HepG2 (cell line): ENCODE measurements around the gene RIPOR1. TPM values are rescaled to one million over a fixed set of nuclear protein-coding genes. Genes with fewer than 3 reads are reported as not detected.

Experiments used
- ATAC-seq: fragments of 200-7000 bp; cut with Tn5 transposase; 3 replicates; pipeline ENCODE4 v1.9.1; 2020; ENCODE audit warnings: mild to moderate bottlenecking, moderate library complexity
- BruUV-seq: library from RNA; stranded (reverse); fragments of 400-500 nt; replicated peaks from 2 replicates; lab custom pipeline; 2021; lab: Mats Ljungman, UMichigan
- CTCF ChIA-PET: fragments of 300-600 bp; formaldehyde crosslinking; extraction: SDS; loops from one replicate; lab custom pipeline; 2021; ENCODE audit warnings: low total read pairs, inconsistent platforms, low intra/inter-chr PET ratio; lab: Yijun Ruan, JAX
- POLR2A ChIA-PET: fragments of 350-600 bp; sonication (Branson Sonifier 250); formaldehyde crosslinking; loops from one replicate; lab custom pipeline; 2020; ENCODE audit warnings: antibody characterized with exemption, inconsistent platforms; lab: Yijun Ruan, JAX
- DNase-seq: peaks from one replicate; pipeline ENCODE4 v3.0.0-alpha.2; 2015; ENCODE audit warnings: low spot score
- FAIRE-seq: peaks from 3 replicates; lab custom pipeline; 2011; peaks lifted over from hg19 to GRCh38; lab: Jason Lieb, UNC
- H2AFZ ChIP-seq: one replicate; pipeline ENCODE4 v1.6.1; 2011; ENCODE audit warnings: low read length, inconsistent platforms
- H3K27ac ChIP-seq: fragments of 300-600 bp; 3 replicates; pipeline ENCODE4 v1.8.0; 2011; ENCODE audit warnings: mixed run types, mild to moderate bottlenecking, mixed read lengths, low read length, inconsistent platforms; ENCODE audit not compliant: insufficient read depth; ENCODE audit errors: extremely low read length
- H3K27me3 ChIP-seq, 2 experiments: fragments of 200-600 bp in 1 of 2; 2 replicates in 1 of 2; 3 replicates in 1 of 2; pipeline versions ENCODE4 v1.6.0 to v1.8.0; 2011; ENCODE audit warnings: low read length in 2 of 2, mild to moderate bottlenecking in 2 of 2, moderate library complexity in 2 of 2, inconsistent platforms in 1 of 2; ENCODE audit not compliant: insufficient read depth in 2 of 2, control insufficient read depth in 1 of 2
- H3K36me3 ChIP-seq, 2 experiments: fragments of 200-600 bp in 1 of 2; replicated peaks in 1 of 2; 2 replicates in 1 of 2; 3 replicates in 1 of 2; pipeline versions ENCODE4 v1.5.1 to v1.8.0; 2011; ENCODE audit warnings: low read length in 2 of 2, inconsistent platforms in 1 of 2; ENCODE audit not compliant: insufficient read depth in 2 of 2, control insufficient read depth in 1 of 2
- H3K4me1 ChIP-seq: 2 replicates; pipeline ENCODE4 v1.5.1; 2012; ENCODE audit warnings: low read length, inconsistent platforms; ENCODE audit not compliant: insufficient read depth
- H3K4me2 ChIP-seq: 2 replicates; pipeline ENCODE4 v1.6.0; 2011; ENCODE audit warnings: low read depth, low read length, inconsistent platforms
- H3K4me3 ChIP-seq, 3 experiments: fragments of 200-600 bp in 1 of 3; sonication (generic), shearing (Covaris generic) in 1 of 3; replicated peaks in 1 of 3; 2 replicates each; pipeline ENCODE4 v1.5.1; 2011 to 2016; ENCODE audit warnings: low read length in 3 of 3, inconsistent platforms in 2 of 3, low read depth in 2 of 3, mild to moderate bottlenecking in 2 of 3, control low read depth in 1 of 3, mixed read lengths in 1 of 3; ENCODE audit not compliant: insufficient read depth in 1 of 3
- H3K79me2 ChIP-seq: one replicate; pipeline ENCODE4 v1.6.1; 2011; ENCODE audit warnings: low read length, inconsistent platforms; ENCODE audit not compliant: insufficient read depth
- H3K9ac ChIP-seq: 2 replicates; pipeline ENCODE4 v1.6.0; 2011; ENCODE audit warnings: mild to moderate bottlenecking, low read depth, low read length, inconsistent platforms; ENCODE audit not compliant: insufficient read depth
- H3K9me3 ChIP-seq: 2 replicates; pipeline ENCODE4 v1.5.1; 2012; ENCODE audit warnings: mild to moderate bottlenecking, low read length
- H4K20me1 ChIP-seq: 2 replicates; pipeline ENCODE4 v1.6.0; 2011; ENCODE audit warnings: inconsistent platforms, mild to moderate bottlenecking, low read length, moderate library complexity; ENCODE audit not compliant: insufficient read depth
- AGO2 ChIP-seq: fragments of 200-400 bp; formaldehyde crosslinking; optimal IDR thresholded peaks from 2 replicates; pipeline ENCODE3; 2017; ENCODE audit warnings: mild to moderate bottlenecking, low read depth, low read length, moderate library complexity
- IRX3 ChIP-seq: sonication (generic); formaldehyde crosslinking; IDR thresholded peaks from 2 replicates; pipeline ENCODE4 v1.8.1; 2023; ENCODE audit warnings: mild to moderate bottlenecking, low read depth, missing genetic modification reagents, borderline replicate concordance
- PBX3 ChIP-seq: sonication (generic); formaldehyde crosslinking; IDR thresholded peaks from 2 replicates; pipeline ENCODE4 v1.8.1; 2023; ENCODE audit warnings: missing genetic modification reagents, inconsistent platforms, borderline replicate concordance
- PHF20 ChIP-seq: sonication (generic); formaldehyde crosslinking; IDR thresholded peaks from 2 replicates; pipeline ENCODE4 v1.5.0; 2020; ENCODE audit warnings: mild to moderate bottlenecking, missing genetic modification reagents
- TBX3 ChIP-seq: fragments of 450-650 bp; IDR thresholded peaks from 2 replicates; pipeline ENCODE4 v1.6.1; 2017; ENCODE audit warnings: antibody characterized with exemption, mild to moderate bottlenecking, inconsistent platforms, borderline replicate concordance
- ZNF501 ChIP-seq: sonication (generic); formaldehyde crosslinking; IDR thresholded peaks from 2 replicates; pipeline ENCODE4 v1.5.1; 2020; ENCODE audit warnings: mild to moderate bottlenecking, moderate library complexity, missing genetic modification reagents
- WGBS: methylation state at CpG from one replicate; pipeline ENCODE4 v1.1.6; 2017; ENCODE audit warnings: low lambda C conversion rate; 5-methylcytosine and 5-hydroxymethylcytosine counted together
- in situ Hi-C: cut with HindIII; loops from 2 replicates; pipeline ENCODE4 v1.10.0; 2017; ENCODE audit warnings: low pct_unique_long_range_greater_than_20kb; ENCODE audit not compliant: extremely low pct_ligation_motif_present
- intact Hi-C: fragments of 100-400 bp; cut with micrococcal nuclease; formaldehyde crosslinking; loops from one replicate; pipeline ENCODE4 v1.10.0; 2022; ENCODE audit not compliant: unreplicated experiment
- polyA plus RNA-seq, 8 experiments: library from polyadenylated mRNA; depleted of rRNA in 3 of 8; stranded (reverse) in 7 of 8; unstranded in 1 of 8; fragments of >200 nt; fragmentation: Illumina TruSeq in 4 of 8; extraction: Trizol in 4 of 8; gene quantifications; 2 replicates each; pipeline versions ENCODE4 v1.2.1 to v1.2.3, GENCODE V29; 2011 to 2016; ENCODE audit warnings: low read depth in 4 of 8, missing spikeins in 1 of 8, mixed read lengths in 1 of 8; ENCODE audit not compliant: insufficient read depth in 1 of 8
- total RNA-seq, 5 experiments: library from RNA; depleted of rRNA; stranded (reverse); fragments of >200 nt; fragmentation: Illumina TruSeq; extraction: Trizol; gene quantifications; 2 replicates each; pipeline ENCODE4 v1.2.3, GENCODE V29; 2016; ENCODE audit warnings: low read depth in 1 of 5
- TF ChIP-seq, protein P1 (sequence below): sonication (generic); formaldehyde crosslinking; IDR thresholded peaks from 2 replicates; pipeline ENCODE4 v1.4.0; 2020; ENCODE audit warnings: mild to moderate bottlenecking, missing genetic modification reagents

Gene RIPOR1
- total and polyA plus RNA-seq, 2 of the 13 experiments (the other 11 are each of a cell fraction or from before 2014, with no cell fraction given), result 4.6 to 8.1 TPM

DNA sequence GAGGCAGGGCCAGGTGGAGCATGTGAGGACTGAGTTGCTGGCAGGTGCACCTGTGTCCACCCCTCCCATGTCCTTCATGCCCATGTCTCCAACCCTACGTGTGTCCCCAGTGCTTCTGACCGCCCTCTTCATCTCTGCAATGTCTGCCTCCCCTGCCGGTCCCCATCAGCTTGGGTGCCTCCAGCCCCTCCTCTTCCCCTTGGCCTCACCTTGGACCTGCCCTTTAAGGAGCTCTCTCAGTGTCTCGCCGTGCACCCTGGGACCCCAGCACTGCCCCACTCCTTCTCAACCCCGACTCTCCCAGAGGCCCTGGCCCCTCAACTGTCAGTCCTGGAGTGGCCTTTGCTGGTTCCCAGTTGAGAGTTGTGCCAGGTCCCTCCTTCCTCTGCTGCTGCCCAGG is 15.0 kb downstream of the RIPOR1 start:
- Histone ChIP-seq H3K4me1 (peaks cover 16% of the 10 kb centered on the region), H3K4me3 (no peak overlapping the region), H3K79me2 (no peaks in the 10 kb centered on the region), H3K9ac (no peak overlapping the region), H3K27ac (no peak overlapping the region), H3K27me3 (no peaks in the 10 kb centered on the region), H2AFZ (no peak overlapping the region), H3K36me3 (peaks cover 15 to 28% of the 10 kb centered on the region in 2 experiments; a peak in 4 of 5 replicates), H4K20me1 (peaks cover 2% of the 10 kb centered on the region; the same call in 1 of the 2 replicates), H3K4me2 (no peak overlapping the region), H3K9me3 (no peaks in the 10 kb centered on the region)
- in situ Hi-C loops, result no loop called here
- BruUV-seq, result no TSS peak
- POLR2A ChIA-PET, result no interaction called here
- 93% methylated on average over 6 of the region's 6 CpGs for WGBS
- CTCF ChIA-PET, result interaction anchor here (3.5 kb wide), 1 partner anchor 23 kb away, joined by 22 read pairs; no protein-coding TSS in a partner anchor
- DNase-seq (no peak), FAIRE-seq (no peak), ATAC-seq (no peak)
- intact Hi-C loops, result no loop called here
- peak; percentile 46 for TF ChIP-seq AGO2
- TF ChIP-seq PBX3 (CRISPR knock-in tag), result no peak
- TF ChIP-seq PHF20 (CRISPR knock-in tag), result 0 out of 2 replicates have a peak, but pooled peaks have one; percentile 17

GRCh38 chr16:67544329-67544841 is 15.8 kb downstream of the RIPOR1 start:
- Histone ChIP-seq H3K36me3 (peaks cover 15 to 27% of the 10 kb centered on the region in 2 experiments; a peak in 4 of 5 replicates), H2AFZ (no peak overlapping the region), H3K27ac (no peak overlapping the region), H3K4me1 (peaks cover 8% of the 10 kb centered on the region; the same call in 1 of the 2 replicates), H3K4me3 (no peak overlapping the region), H3K27me3 (no peaks in the 10 kb centered on the region), H4K20me1 (no peaks in the 10 kb centered on the region; the same call in 1 of the 2 replicates), H3K9me3 (no peaks in the 10 kb centered on the region), H3K4me2 (no peak overlapping the region), H3K79me2 (no peaks in the 10 kb centered on the region), H3K9ac (no peak overlapping the region)
- BruUV-seq, result no TSS peak
- peak; percentile 4; the same call in 2 of the 3 replicates for ATAC-seq
- no peak for FAIRE-seq
- ChIA-PET CTCF (interaction anchor here (3.5 kb wide), 1 partner anchor 23 kb away, joined by 22 read pairs; no protein-coding TSS in a partner anchor), POLR2A (no interaction called here)
- in situ Hi-C loops, result no loop called here
- 96% methylated on average over 9 of the region's 13 CpGs for WGBS
- intact Hi-C loops, result no loop called here
- DNase-seq, result no peak
- TF ChIP-seq IRX3 (CRISPR knock-in tag) (no peak), ZNF501 (CRISPR knock-in tag) (no peak), TBX3 (no peak)
- TF ChIP-seq, protein P1, sequence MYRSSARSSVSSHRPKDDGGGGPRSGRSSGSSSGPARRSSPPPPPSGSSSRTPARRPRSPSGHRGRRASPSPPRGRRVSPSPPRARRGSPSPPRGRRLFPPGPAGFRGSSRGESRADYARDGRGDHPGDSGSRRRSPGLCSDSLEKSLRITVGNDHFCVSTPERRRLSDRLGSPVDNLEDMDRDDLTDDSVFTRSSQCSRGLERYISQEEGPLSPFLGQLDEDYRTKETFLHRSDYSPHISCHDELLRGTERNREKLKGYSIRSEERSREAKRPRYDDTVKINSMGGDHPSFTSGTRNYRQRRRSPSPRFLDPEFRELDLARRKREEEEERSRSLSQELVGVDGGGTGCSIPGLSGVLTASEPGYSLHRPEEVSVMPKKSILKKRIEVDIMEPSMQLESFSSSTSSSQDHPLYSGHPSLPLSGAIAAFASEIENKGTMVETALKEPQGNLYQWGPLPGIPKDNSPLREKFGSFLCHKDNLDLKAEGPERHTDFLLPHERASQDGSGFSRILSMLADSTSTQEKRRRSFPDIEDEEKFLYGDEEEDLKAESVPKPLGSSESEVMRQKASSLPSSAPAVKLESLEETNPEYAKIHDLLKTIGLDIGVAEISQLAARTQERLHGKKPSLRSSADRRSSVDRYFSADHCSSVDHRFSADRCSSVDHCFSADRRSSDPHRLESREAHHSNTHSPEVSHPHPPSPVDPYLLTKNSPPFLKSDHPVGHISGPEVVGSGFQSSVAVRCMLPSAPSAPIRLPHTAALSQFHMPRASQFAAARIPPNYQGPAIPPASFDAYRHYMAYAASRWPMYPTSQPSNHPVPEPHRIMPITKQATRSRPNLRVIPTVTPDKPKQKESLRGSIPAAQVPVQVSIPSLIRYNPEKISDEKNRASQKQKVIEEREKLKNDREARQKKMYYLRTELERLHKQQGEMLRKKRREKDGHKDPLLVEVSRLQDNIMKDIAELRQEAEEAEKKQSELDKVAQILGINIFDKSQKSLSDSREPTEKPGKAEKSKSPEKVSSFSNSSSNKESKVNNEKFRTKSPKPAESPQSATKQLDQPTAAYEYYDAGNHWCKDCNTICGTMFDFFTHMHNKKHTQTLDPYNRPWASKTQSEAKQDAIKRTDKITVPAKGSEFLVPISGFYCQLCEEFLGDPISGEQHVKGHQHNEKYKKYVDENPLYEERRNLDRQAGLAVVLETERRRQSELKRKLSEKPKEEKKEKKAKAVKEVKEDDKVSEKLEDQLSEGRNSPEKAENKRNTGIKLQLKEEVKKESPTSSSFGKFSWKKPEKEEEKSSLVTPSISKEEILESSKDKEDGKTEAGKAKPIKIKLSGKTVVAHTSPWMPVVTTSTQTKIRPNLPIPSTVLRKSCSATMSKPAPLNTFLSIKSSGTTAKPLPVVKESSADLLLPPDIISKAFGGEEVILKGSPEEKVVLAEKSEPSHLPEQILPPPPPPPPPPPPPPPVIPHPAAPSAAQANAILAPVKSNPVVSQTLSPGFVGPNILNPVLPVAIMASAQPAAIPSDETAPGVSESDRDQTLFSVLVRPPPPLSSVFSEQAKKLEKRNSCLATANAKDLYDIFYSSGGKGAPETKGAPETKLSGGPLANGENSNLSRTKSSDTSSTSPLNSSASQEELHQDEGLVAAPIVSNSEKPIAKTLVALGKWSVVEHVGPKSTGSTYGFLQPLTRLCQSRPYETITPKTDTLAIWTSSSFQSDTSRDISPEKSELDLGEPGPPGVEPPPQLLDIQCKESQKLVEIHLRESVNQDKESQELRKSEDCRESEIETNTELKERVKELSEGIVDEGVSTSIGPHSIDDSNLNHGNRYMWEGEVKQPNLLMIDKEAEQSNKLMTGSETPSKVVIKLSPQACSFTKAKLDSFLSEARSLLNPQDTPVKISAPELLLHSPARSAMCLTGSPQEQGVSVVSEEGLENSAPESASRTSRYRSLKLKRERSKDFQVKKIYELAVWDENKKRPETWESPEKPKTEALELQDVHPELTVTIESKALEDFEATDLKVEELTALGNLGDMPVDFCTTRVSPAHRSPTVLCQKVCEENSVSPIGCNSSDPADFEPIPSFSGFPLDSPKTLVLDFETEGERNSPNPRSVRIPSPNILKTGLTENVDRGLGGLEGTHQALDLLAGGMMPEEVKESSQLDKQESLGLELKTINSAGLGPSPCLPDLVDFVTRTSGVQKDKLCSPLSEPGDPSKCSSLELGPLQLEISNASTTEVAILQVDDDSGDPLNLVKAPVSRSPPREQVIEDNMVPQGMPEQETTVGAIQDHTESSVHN (CRISPR knock-in tag), result no peak
